GM18511 (cell line): ENCODE results near the gene CCDC167.
"Not testable (repeated sequence)": the region's sequence is repeated elsewhere in the genome, so short reads cannot be mapped to it uniquely, and the experiment has no call there.

Source experiments
- ATAC-seq: cut with Tn5 transposase; IDR thresholded peaks from one replicate; pipeline ENCODE4 v1.9.1; 2021; ENCODE audit warnings: mild to moderate bottlenecking, moderate library complexity; ENCODE audit not compliant: unreplicated experiment

CCDC167 gene

GRCh38 chr6:37511910-37512399 lies 12.3 kb upstream of the CCDC167 start:
- ATAC-seq = no peak

GRCh38 chr6:37511201-37511600 lies 11.5 kb upstream of the CCDC167 start:
- no peak for ATAC-seq

- ATAC-seq = no peak
Observed at GRCh38 chr6:37507690-37508421, 8.2 kb upstream of the CCDC167 start.

GRCh38 chr6:37507077-37507476 lies 7.4 kb upstream of the CCDC167 start:
- no peak for ATAC-seq

- ATAC-seq = no peak
Observed at GRCh38 chr6:37506479-37506878, 6.8 kb upstream of the CCDC167 start.

- ATAC-seq = no peak
Observed at GRCh38 chr6:37504024-37504423, 4.3 kb upstream of the CCDC167 start.

GRCh38 chr6:37503309-37503965 lies 3.7 kb upstream of the CCDC167 start:
- no peak for ATAC-seq

GRCh38 chr6:37502703-37503291 lies 3.1 kb upstream of the CCDC167 start:
- no peak for ATAC-seq

GRCh38 chr6:37501632-37502491 lies 2.2 kb upstream of the CCDC167 start:
- no peak for ATAC-seq

- not testable (repeated sequence) for ATAC-seq
Observed at GRCh38 chr6:37500904-37501303, 1.2 kb upstream of the CCDC167 start.

GRCh38 chr6:37500294-37500608 lies 558 bp upstream of the CCDC167 start:
- ATAC-seq = no peak

- no peak for ATAC-seq
Observed at GRCh38 chr6:37496951-37497885, 2.5 kb downstream of the CCDC167 start.

- no peak for ATAC-seq
Observed at GRCh38 chr6:37495244-37495934, 4.3 kb downstream of the CCDC167 start.

GRCh38 chr6:37493661-37493995 lies 6.1 kb downstream of the CCDC167 start:
- no peak for ATAC-seq

- no peak for ATAC-seq
Observed at GRCh38 chr6:37492991-37493660, 6.6 kb downstream of the CCDC167 start.

GRCh38 chr6:37492236-37492972 lies 7.3 kb downstream of the CCDC167 start:
- ATAC-seq = no peak

- ATAC-seq = no peak
Observed at GRCh38 chr6:37491830-37492208, 7.9 kb downstream of the CCDC167 start.

- ATAC-seq = no peak
Observed at GRCh38 chr6:37491171-37491829, 8.4 kb downstream of the CCDC167 start.
